Testis (tissue), 3 donors: ENCODE data around the gene IPO4. TPM values are rescaled to one million over a fixed set of nuclear protein-coding genes. Genes with fewer than 3 reads are reported as not detected.

Experiments used
- DNase-seq: peaks from one replicate; pipeline ENCODE4 v3.0.0-alpha.2; 2019
- H3K27ac ChIP-seq, 2 donors: fragments of 200-600 bp; sonication (generic); one replicate each; pipeline ENCODE4 v1.5.1; 2019
- H3K27me3 ChIP-seq: fragments of 200-600 bp; sonication (generic); one replicate; pipeline ENCODE4 v1.5.1; 2019
- H3K36me3 ChIP-seq: fragments of 200-600 bp; sonication (generic); one replicate; pipeline ENCODE4 v1.5.1; 2017; ENCODE audit warnings: low read depth; ENCODE audit errors: missing control alignments
- H3K4me1 ChIP-seq: fragments of 200-600 bp; sonication (generic); one replicate; pipeline ENCODE4 v1.5.1; 2019
- H3K4me3 ChIP-seq, 2 donors: fragments of 200-600 bp; sonication (generic); one replicate each; pipeline ENCODE4 v1.5.1; 2017 to 2019
- H3K9me3 ChIP-seq: fragments of 200-600 bp; sonication (generic); one replicate; pipeline ENCODE4 v1.5.1; 2017
- CTCF ChIP-seq, 3 experiments: fragments of 450-650 bp in 2 of 3; fragments of 200-600 bp in 1 of 3; sonication (generic) in 1 of 3; IDR thresholded peaks; one replicate each; pipeline ENCODE4 v1.5.1; 2016 to 2019; ENCODE audit warnings: antibody characterized with exemption in 3 of 3, mild to moderate bottlenecking in 2 of 3, moderate library complexity in 1 of 3
- POLR2A ChIP-seq: fragments of 450-650 bp; IDR thresholded peaks from one replicate; pipeline ENCODE4 v1.6.1; 2017; ENCODE audit warnings: antibody characterized with exemption, mild to moderate bottlenecking, moderate library complexity
- WGBS, 2 donors: methylation state at CpG; one replicate each; pipeline ENCODE4 v1.1.5; 2018; 5-methylcytosine and 5-hydroxymethylcytosine counted together
- intact Hi-C: fragments of 100-400 bp; cut with DNase I; formaldehyde crosslinking; loops from one replicate; pipeline ENCODE4 v1.15.1; 2023; ENCODE audit warnings: low total_unique reads
- polyA plus RNA-seq: library from polyadenylated mRNA; stranded (reverse); fragments of 350-450 nt; fragmentation: Illumina TruSeq; extraction: RNeasy Lipid Tissue Mini Kit (QIAGEN cat#74804); gene quantifications from one replicate; pipeline ENCODE4 v1.2.3, GENCODE V29; 2014; ENCODE audit warnings: low read depth, low replicate concordance; ENCODE audit not compliant: insufficient read depth
- total RNA-seq, 2 donors: library from RNA; depleted of rRNA; stranded (reverse); fragments of >200 nt; gene quantifications; one replicate each; pipeline ENCODE4 v1.2.3, GENCODE V29; 2016

IPO4 gene
- total and polyA plus RNA-seq, 3 donors from 2014 or later = 85.9 to 156 (median 140) TPM

GRCh38 chr14:24171422-24172260 lies 17.0 kb downstream of the IPO4 start, which contains the start of gene REC8:
TSS of gene REC8 (plus strand) at chr14:24172080. CDS start at chr14:24172553, 473 bp downstream.
- no peaks in the 10 kb centered on the region for H3K4me1 ChIP-seq
- no peak within 1 kb of the TSS for H3K27ac ChIP-seq
- no peaks in the 10 kb centered on the region for H3K36me3 ChIP-seq
- intact Hi-C loops = no loop called here
- H3K4me3 ChIP-seq = peak within 1 kb of the TSS; percentile 17 to 50
- H3K9me3 ChIP-seq = no peaks in the 10 kb centered on the region
- 33 to 40% methylated on average over 31 to 50 of the region's 63 CpGs for WGBS, 2 donors
- peak; percentile 87 for DNase-seq
- no peaks in the 10 kb centered on the region for H3K27me3 ChIP-seq
- TF ChIP-seq POLR2A = no peak
- TF ChIP-seq CTCF (IDR thresholded peaks at IDR 0.05) = no peak

- Histone ChIP-seq H3K27me3 (no peaks in the 10 kb centered on the region), H3K27ac (no peak overlapping the region), H3K36me3 (no peaks in the 10 kb centered on the region), H3K4me3 (no peak overlapping the region), H3K4me1 (peaks cover 8% of the 10 kb centered on the region), H3K9me3 (no peaks in the 10 kb centered on the region)
- no peak for DNase-seq
- WGBS, 2 donors = 86 to 93% methylated on average over 3 of the region's 3 CpGs
- intact Hi-C loops = no loop called here
- TF ChIP-seq POLR2A = no peak
- TF ChIP-seq CTCF (IDR thresholded peaks at IDR 0.05) = no peak
Measured at GRCh38 chr14:24167469-24168114, 21.0 kb downstream of the IPO4 start.

GRCh38 chr14:24165785-24166184 lies 22.8 kb downstream of the IPO4 start:
- Histone ChIP-seq H3K27me3 (no peaks in the 10 kb centered on the region), H3K36me3 (no peaks in the 10 kb centered on the region), H3K27ac (no peak overlapping the region), H3K4me1 (peaks cover 14% of the 10 kb centered on the region), H3K9me3 (no peaks in the 10 kb centered on the region), H3K4me3 (no peak overlapping the region)
- WGBS, 2 donors = 94 to 98% methylated on average over 5 of the region's 5 CpGs
- no peak for TF ChIP-seq CTCF (IDR thresholded peaks at IDR 0.05)
- no peak for TF ChIP-seq POLR2A
- no peak for DNase-seq
- intact Hi-C loops = no loop called here

- intact Hi-C loops = no loop called here
- H3K27ac ChIP-seq = no peak overlapping the region
Measured at GRCh38 chr14:24164518-24164991, 24.1 kb downstream of the IPO4 start.

More at GRCh38 chr14:24164518-24164991, 24.1 kb downstream of the IPO4 start:
- H3K27me3 ChIP-seq = no peaks in the 10 kb centered on the region
- H3K36me3 ChIP-seq = no peaks in the 10 kb centered on the region
- peaks cover 16% of the 10 kb centered on the region for H3K4me1 ChIP-seq
- no peak for DNase-seq
- WGBS, 2 donors = 93 to 96% methylated on average over 8 to 14 of the region's 14 CpGs
- H3K9me3 ChIP-seq = no peaks in the 10 kb centered on the region
- no peak overlapping the region for H3K4me3 ChIP-seq
- TF ChIP-seq CTCF (IDR thresholded peaks at IDR 0.05) (no peak), POLR2A (no peak)
